Mucosa of descending colon (tissue), 3 donors: Measurements from ENCODE around the gene CD99L2. TPM values are rescaled to one million over a fixed set of nuclear protein-coding genes. Genes with fewer than 3 reads are reported as not detected.

Experiments
- ATAC-seq: fragments of 200-7000 bp; cut with Tn5 transposase; one replicate; pipeline ENCODE4 v1.9.1; 2020; ENCODE audit warnings: mild to moderate bottlenecking, moderate library complexity
- DNase-seq, 3 donors: peaks; one replicate each; pipeline ENCODE4 v3.0.0-alpha.2; 2020
- H3K36me3 ChIP-seq: fragments of 200-600 bp; one replicate; pipeline ENCODE4 v1.8.0; 2021; ENCODE audit warnings: low read depth, mild to moderate bottlenecking
- H3K4me1 ChIP-seq: fragments of 200-600 bp; one replicate; pipeline ENCODE4 v1.8.0; 2021; ENCODE audit warnings: low read depth, mild to moderate bottlenecking
- H3K4me3 ChIP-seq: fragments of 200-600 bp; one replicate; pipeline ENCODE4 v1.8.0; 2021; ENCODE audit warnings: mild to moderate bottlenecking
- H3K9me3 ChIP-seq: fragments of 200-600 bp; one replicate; pipeline ENCODE4 v1.8.0; 2021; ENCODE audit warnings: mild to moderate bottlenecking
- CTCF ChIP-seq: fragments of 200-600 bp; IDR thresholded peaks from one replicate; pipeline ENCODE4 v1.8.0; 2022; ENCODE audit warnings: antibody characterized with exemption, mild to moderate bottlenecking
- intact Hi-C, 2 donors: fragments of 100-400 bp; cut with DNase I in 1 of 2; cut with micrococcal nuclease in 1 of 2; formaldehyde crosslinking; loops; one replicate each; pipeline versions ENCODE4 v1.11.0 to v1.11.1; 2022; cut with DNase I, micrococcal nuclease
- total RNA-seq, 3 donors: library from RNA; stranded (reverse); fragmentation: NEBNext Ultra II Directional in 2 of 3; extraction: Animal tissue kit (Norgen Biotek cat#: 25700) in 2 of 3; gene quantifications; one replicate each; pipeline versions ENCODE4 v1.2.1 to v1.2.4, GENCODE V29; 2021 to 2023
- donor health status: DM: no; HTN: no; CAD: no; lungs with moderate emphysema.
- donor health status: DM: no; HTN: no; CAD: no.
- donor health status: DM: no; HTN: yes; CAD: no.

Gene CD99L2
- total RNA-seq, 3 donors from 2014 or later: 12.3 to 48.0 (median 15.6) TPM

DNA sequence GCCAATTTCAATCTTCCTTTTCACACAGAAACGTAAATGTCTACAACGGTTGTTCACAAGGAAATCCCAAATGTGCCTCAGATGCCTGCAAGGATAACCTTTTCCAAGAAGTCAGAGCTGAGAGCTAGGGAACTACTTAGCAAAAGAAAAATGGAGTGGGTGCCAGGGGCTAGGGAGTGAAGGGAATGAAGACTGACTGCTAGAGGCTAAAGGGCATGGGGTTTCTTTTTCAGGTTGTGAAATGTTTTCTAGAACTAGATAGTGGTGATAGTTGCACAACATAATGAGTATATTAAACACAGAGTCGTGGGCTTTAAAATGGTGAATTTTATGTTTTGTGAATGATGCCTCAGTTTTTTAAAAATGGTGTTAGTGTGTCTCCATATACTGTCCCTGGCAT, 53.4 kb downstream of the CD99L2 start:
- no peak for TF ChIP-seq CTCF
- H3K36me3 ChIP-seq: no peaks in the 10 kb centered on the region
- H3K9me3 ChIP-seq: no peaks in the 10 kb centered on the region
- ATAC-seq: no peak
- intact Hi-C loops: no loop called here
- H3K4me3 ChIP-seq: no peak overlapping the region
- no peak for DNase-seq
- H3K4me1 ChIP-seq: no peaks in the 10 kb centered on the region

- no peak for DNase-seq
- no peaks in the 10 kb centered on the region for H3K9me3 ChIP-seq
- TF ChIP-seq CTCF: no peak
- no peak overlapping the region for H3K4me3 ChIP-seq
- ATAC-seq: no peak
- H3K4me1 ChIP-seq: no peaks in the 10 kb centered on the region
- no peaks in the 10 kb centered on the region for H3K36me3 ChIP-seq
- intact Hi-C loops: no loop called here
These were observed 54.5 kb downstream of the CD99L2 start for GRCh38 chrX:150844016-150844415.

DNA sequence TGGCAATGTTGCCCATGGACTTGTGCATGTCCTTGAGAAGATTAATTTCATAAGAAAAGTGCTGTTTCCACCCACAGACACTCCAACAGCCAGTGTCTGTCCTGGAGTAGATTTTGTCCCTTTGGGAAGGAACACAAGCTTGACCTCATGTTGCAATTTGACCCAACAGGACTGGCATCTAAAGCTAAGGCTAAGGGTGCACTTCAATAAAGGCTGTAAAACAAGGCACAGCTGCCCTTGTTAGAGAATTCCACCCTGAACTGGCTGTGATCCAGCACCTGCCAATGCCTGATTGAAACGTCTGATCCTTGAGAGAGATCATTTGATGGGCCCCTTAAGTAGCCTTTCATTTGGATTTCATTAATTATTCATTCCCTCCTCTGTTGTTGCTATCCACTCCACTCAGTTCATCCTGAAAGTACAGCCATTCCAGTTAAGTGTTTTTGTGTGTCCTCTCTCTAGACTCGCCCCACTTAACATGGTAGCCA, 56.2 kb downstream of the CD99L2 start:
- ATAC-seq (peak; percentile 55), DNase-seq (peak in 1 of 3 donors; percentile 12)
- no peaks in the 10 kb centered on the region for H3K36me3 ChIP-seq
- no peak for TF ChIP-seq CTCF
- no peak overlapping the region for H3K4me3 ChIP-seq
- no peaks in the 10 kb centered on the region for H3K9me3 ChIP-seq
- no peaks in the 10 kb centered on the region for H3K4me1 ChIP-seq
- intact Hi-C loops: no loop called here

DNA sequence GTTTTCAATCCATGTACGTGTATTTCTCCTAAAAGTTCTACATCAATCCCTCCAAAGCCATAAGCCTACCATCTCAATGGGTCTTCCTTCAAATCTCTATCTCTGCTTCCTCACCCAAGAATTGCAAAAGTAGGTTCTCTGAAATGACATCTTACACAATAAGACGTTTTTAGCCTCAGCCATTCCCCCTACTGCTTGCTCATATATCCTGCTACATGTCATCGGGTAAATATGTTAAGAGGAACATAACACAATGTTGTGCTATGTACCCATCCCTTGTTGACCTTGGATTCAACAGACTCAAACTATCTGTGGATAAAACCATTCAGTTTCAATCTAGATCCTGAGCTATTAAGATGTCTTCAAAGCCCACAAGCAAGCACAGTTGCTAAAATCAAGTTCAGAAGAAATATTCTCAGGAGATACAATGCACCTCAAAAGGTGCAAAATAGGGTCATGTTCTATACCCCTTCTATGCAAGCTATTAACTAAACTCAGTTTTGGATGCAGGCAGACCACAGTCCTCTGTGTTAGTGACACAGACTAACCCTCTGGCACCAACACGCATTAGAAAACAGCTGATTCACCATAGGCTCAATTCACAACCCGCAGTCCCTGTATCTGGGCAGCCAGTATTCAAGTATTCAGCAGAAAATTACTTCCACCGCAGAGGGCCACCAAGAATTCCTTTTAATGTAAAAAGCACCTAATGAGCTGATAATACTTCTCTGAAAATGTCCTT, 56.8 kb downstream of the CD99L2 start:
- no peak for ATAC-seq
- intact Hi-C loops: no loop called here

GRCh38 chrX:150837845-150838244, 60.6 kb downstream of the CD99L2 start:
- no peak for ATAC-seq
- no peak for TF ChIP-seq CTCF
- Histone ChIP-seq H3K9me3 (no peaks in the 10 kb centered on the region), H3K36me3 (no peaks in the 10 kb centered on the region), H3K4me3 (no peak overlapping the region), H3K4me1 (no peaks in the 10 kb centered on the region)
- intact Hi-C loops: no loop called here
- DNase-seq: no peak

More for the DNA sequence above, 56.8 kb downstream of the CD99L2 start:
- H3K4me1 ChIP-seq: no peaks in the 10 kb centered on the region
- no peak overlapping the region for H3K4me3 ChIP-seq
- no peaks in the 10 kb centered on the region for H3K9me3 ChIP-seq
- DNase-seq: no peak
- no peak for TF ChIP-seq CTCF
- H3K36me3 ChIP-seq: no peaks in the 10 kb centered on the region
